Activated CD4-positive, alpha-beta T cell treated with anti-CD3 and anti-CD28 coated beads, Interleukin-2, Interleukin-4, amounts not matched to agents 100 ng/mL and 50 ng/mL, durations not matched to agents 16 hours and 8 hours (primary cell): Measurements from ENCODE around the gene DYNLT3.

ENCODE experiments used
- DNase-seq: peaks from one replicate; pipeline ENCODE4 v3.0.0-alpha.2; 2020; ENCODE audit warnings: low spot score

The DYNLT3 gene

DNA sequence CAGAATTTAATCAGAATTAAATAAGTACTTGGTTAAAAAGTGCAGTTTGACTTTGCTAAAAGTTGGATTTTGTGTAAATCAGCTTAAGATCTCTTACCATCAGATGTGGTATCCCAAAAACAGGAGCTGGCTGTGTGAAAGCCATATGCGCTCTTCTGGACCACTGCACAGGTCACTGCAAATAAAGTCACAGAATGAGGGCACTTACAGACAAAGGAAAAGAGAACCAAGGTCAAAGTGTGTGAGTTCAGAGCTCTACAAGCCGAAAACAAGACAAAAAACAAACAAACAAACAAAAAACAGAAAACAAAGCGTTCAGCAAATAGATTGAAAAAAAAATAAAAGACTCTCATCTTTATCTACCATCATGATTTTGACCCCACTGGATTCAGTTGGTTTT, 6.4 kb downstream of the DYNLT3 start:
- DNase-seq, result no peak

DNA sequence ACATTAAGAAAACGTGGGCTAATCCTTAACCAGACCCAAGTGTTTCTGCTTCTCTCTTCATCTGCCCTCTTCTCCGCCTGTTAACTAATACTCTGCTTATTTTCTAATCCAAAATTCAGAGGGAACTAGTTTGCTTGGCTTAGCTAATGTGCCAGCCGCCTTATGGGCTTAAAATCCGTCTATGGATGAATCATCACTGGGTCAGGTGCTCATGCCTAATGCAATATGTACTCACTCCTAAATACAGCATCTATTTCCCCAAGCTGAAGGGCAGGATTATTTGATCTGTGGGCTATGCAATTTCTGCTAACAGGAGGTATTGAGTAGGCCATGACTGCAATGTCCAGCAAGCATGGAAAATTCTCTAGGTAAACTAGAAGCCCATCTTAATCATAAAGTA, 12.4 kb downstream of the DYNLT3 start:
- no peak for DNase-seq

DNA sequence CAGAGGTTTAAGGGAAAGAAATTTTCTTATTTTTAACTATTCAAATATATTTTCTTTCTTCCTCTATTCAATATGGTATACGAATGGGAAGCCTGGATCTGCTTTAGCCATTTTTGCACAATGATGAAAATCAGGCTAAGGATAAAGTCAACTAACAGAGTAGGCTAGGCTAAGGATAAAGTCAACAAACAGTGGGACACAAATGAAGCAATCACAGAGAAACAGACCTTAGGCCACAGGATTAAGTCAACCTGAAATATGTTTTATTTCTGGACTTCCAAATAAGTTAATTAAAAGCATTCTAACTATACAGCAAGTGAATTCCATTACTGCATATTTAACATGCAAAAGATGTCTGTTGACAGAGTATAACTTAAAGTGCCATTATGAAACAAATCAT, 17.0 kb downstream of the DYNLT3 start:
- no peak for DNase-seq

DNA sequence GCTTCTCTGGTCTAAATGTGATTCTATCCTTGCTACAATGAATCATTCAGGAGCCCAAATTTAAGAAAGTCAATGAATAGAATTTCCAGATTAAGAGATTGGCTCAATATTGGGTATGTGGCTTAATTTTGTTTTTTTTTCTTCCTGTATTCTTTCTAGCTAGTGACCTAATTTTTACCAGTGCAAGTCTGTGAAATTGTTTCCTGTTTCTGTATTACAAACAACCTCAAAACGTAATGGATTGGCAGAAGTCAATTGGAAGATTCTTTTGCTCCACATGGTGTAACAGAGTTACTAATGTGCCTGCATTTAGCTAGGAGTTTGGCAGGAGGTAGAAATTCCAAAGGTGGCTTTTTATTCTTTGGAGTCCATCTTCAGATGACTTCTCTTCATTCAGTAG, 17.6 kb downstream of the DYNLT3 start:
- DNase-seq, result no peak

DNA sequence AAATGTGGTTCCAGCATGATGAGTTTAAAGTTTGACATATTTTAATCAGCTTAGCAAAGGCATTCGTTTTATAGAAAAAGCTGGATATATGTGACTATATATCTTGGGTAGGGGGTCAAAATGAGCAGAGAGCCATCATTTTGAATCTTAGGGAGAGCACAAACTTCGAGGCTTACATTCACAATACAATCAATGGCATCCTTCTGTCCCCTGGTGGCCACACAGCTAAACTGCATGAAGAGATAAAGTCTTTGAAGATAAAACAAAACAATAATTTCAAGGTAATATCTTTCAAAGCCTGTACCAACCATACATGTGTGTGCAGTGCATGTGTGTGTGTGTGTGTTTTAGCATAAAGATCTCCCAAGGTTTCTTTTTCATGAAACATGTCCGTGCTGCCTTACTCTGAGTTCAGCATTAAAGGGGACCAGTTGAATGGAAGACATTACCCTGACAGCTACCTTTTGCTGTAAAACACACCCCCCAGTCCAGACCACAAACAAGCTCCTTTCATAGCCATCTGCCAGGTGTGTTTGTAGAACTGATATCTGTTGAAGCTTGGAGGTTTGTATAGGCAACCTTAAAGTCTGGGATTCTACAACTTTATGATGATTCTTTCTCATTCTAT, 22.0 kb downstream of the DYNLT3 start:
- peak; percentile 54 for DNase-seq

DNA sequence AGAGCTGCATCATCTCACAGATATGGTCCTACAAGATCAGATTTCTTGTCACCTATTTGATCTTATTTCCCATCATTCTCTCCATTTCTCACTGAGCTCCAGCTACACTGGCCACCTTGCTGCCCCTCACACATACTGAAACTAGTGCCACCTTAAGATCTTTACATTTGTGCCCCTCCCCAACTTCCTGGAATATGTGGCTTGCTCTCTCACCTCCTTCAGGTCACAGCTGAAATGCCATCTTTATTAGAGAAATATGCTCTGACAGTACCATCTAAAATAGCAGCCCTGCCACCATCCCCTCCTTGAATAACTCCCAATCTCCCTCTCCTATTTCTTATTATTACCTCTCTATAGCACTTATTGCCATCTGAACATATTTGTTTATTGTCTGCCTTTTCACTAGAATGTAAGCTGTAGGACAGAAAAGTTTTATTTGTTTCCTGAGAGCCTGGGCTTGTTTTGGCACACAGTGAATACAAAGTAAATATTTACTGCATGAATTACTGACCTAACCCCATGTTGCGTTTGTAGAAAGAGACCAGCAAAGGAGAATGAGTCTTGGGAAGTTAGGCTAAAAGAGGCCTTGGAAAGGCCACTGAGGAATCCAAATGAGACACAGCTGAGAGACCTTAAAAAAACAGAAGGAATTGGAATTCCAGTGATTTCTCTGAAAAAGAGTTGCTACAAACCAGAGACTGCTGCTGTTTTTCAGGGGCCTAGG, 22.7 kb downstream of the DYNLT3 start:
- no peak for DNase-seq

DNA sequence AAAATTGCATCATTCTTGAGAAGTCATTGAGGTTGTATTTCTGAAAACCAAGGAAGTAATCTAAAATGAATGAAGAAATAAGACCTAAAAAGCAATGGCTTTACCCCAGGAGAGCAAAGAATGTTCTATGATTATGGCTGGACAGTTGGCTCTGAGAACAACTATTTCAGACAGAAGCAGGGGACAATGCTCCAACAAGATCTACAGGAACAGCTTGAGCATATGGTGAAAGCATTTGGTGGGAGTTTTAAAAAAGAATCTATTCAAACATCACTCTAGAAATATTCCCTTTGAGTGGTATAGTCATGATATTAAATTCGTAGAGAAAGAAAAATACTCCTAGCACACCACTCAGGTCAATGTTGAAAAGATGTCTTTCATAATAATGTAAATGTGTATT, 26.7 kb downstream of the DYNLT3 start:
- DNase-seq, result no peak

DNA sequence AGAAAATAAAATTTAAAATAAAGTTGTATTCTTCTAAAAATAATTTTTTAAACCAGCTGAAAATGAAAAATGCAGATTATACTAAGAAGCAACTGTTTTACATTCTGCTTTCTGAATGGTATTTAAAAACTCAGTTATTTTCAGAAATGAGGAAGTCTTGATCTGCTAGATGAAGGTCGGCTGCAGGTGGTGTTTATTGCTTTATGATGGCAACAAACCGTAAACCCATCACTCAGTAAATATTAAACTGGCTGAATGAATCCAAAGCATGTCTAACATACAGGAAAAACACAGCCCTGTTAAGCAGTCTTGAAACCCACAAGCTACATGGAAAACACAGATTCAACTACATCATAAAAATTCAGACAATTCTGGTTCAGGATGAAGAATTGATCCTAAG, 29.3 kb downstream of the DYNLT3 start:
- no peak for DNase-seq

DNA sequence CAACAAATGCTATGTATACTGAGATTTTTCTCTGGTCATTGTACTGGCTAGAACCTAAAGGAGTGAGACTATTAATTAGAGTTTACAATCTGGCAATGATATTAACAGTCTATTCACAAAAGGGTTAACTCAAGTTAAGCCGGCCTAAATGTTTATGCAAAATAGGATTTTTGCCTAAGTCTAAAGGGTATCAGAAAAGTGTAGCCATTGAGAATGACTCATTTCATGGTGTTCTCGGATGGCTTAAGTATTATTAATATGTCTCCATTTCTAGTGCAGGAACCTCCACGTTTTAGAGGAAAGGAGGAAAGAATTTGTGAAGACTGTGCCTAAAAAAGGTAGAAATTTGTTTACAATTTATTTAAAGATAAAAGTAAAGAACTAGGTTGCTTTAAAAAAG, 29.8 kb downstream of the DYNLT3 start:
- no peak for DNase-seq

DNA sequence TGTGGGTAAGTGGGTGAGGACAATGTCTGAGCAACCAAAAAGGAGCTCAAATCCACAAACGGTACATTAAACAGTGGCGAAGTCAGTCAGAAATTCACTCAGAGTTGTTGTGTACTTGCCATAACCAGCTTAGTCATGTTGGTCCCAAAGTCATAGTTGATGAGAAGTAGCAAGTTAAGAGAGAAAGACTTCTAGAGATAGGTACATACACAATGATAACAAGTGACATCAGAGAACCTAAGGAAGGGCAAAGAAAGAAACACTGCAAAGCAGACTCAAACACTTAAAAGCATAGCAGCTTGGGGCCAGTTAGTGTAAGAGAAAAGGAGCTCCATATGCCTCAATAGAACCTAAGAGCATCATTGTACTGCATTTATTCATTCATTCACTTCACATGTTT, 30.2 kb downstream of the DYNLT3 start:
- no peak for DNase-seq

DNA sequence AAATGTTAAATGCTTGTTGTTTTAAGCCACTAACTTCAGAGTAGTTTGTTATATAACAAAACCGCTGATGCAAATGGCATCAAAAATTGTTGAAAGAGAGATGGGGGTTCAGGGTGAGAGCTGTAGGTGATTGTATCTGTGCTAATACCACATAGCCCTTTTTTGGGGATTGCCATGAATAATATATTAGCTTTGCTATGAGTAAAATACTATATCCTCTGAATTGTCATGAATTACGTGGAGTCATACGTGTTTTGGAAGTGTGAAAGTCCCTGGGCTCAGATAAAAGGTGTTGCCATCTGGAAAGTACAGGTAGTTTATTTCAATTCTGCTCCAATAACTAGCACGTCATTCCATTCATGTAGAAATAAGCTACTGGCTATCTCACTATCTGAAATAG, 30.6 kb downstream of the DYNLT3 start:
- DNase-seq, result no peak

DNA sequence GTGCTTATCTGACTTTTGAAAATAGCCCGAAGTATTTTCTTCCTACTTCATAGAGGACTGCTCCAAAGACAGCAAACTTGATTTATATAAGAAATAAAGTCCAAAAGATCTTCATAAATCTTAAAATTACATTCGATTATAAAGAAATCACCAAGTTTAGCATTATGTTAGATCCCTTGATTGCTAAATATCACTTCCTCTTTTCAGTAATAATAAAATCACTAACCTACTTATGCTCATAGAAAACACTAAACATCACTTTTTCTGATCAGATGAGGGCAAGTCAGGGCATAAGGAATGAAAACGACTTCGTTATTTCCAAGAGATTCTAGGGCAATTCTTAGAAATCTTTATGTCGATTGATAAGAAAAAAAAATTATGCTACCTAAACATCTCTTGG, 32.0 kb downstream of the DYNLT3 start:
- DNase-seq, result no peak

DNA sequence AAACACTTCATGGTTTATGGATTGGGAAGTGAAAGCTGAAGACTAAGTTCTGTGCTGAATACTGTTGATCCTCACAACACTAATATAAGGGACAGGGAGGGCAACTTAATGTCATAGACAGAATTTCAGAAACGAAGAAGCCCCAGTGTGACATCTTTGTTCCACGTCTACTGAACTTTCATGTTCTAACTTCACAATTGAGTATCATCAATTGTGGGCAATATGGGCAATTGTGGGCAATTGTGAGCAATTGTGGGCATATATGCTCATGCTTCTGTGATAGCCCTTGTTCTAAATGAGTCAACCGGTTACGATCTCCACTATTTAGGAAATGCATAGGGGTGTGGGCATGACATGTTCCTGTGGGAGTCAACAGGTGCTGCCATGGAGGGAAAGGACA, 33.8 kb downstream of the DYNLT3 start:
- DNase-seq, result no peak

DNA sequence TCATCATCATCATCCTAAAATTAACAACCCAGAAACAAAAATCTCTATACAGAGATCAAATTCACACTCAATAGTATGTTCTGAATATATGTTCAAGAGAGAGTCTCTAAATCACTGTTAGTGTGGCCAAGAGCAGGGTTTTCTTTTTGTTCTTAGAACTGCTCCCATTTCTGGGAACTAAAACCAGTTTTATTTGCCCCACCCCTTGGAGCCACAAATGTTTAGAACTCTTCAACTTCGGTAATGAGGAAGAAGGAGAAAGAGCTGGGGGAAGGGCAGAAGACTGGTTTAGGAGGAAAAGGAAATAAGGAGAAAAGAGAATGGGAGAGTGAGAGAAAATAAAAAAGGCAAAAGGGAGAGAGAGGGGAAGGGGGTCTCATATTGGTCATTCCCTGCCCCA, 35.3 kb downstream of the DYNLT3 start:
- DNase-seq, result no peak

DNA sequence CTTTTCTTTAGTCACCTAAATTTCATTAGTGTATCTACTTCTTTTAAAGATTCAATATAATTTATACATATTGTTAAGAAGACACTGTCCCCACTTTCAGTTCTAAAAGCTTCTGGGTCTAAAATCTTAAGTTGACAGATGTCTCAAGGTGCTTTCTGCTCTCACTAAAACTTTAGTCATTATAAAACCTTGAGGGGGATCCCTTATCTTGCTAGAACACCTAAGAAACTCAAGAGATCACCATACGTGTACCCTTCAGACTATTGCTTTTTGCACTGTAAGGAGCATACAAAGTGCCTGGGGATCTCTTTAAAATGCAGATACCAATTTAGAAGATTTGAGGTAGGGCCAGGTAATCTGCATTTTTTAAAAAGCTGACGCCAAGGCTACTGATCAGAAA, 37.4 kb downstream of the DYNLT3 start:
- DNase-seq, result no peak

DNA sequence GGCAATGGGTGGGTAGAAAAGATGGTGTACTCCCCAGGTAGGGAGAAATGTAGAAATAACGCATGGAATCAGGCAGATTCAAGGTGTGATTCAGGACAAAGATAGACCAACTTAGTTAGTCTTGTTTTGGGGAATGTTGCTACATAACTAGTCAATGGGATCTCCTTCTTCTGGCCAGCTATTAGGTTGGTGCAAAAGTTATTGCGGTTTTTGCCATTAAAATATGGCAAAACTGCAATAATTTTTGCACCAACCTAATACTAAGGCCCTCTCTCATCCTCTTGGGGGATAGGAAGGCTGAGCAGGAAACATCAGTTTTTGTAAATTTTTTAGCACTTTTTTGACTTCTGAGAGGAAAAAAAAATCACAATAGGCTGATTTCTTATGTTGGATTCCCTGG, 44.3 kb downstream of the DYNLT3 start:
- DNase-seq, result no peak

DNA sequence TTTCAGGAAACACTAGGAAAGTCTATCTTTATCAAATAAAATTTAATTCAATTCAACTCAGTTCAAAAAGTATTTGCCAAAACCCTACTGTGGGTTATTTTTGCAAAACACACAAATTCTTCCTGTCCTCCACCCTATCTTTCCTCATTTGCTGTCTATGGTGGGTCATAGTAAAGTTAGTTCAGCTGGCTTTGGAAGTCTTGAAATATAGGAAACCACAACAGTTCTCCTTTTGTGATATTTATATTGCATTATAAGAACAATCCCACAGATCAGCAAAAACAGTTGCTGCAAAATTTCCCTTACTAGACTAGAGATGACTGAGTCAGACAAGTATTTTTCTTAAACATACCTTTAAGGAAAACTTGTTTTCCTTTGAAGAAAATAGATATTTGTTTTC, 45.3 kb downstream of the DYNLT3 start:
- DNase-seq, result no peak

DNA sequence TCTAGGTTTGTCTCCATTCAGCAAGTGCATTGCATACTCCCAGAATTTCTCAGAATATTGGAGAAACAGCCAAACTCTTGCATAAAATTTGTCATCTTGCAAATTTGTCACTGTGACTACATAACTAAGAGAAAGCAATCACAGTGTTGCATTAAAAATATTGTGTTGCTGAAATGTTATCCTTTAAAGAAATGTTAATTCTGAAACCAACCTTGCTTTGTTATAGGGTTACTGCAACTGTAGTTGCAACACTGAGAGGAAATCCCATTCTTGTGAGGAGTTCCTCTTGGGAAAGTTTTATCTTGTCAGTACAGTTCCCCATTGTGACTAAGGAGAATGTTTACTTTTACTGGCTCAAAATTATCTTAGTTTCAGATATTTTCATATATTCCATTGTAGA, 46.7 kb downstream of the DYNLT3 start:
- DNase-seq, result no peak

DNA sequence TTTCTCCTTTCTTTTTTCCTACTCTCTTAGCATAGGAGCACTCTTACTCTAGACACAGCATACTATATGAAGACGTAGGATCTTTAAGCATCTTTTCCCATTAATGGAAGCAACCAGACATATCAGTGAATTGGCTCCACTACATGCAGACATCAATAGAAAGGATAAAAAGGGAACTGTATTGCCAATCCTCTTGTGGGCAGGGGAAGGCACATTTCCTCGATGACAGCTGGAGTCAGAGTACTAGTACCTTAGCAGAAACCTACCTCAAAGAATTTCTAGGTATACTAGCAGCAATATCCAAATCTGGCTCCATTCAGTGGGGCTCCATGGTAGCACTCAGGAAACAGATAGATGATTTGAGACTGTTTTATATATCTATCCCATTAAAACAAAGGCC, 47.4 kb downstream of the DYNLT3 start:
- no peak for DNase-seq

DNA sequence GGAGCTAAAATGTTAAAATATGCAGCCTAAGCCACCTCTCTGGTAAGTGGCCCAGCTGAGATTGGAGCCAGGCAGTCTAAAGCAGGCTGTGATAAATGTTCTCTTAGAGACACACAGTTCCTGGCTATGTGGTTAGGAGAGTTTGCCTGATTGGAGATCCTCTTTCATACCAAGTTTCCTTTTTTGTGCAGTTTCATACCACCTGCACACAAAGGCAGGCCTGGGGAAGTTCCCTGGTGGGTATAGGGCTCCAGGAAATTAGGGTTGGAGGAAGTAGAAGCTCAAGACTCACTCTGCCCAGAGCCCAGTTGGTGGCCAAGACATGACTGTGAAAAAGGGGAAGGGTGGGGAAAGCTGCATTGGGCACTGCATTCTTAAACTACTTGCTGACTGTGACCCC, 50.6 kb downstream of the DYNLT3 start:
- DNase-seq, result no peak

DNA sequence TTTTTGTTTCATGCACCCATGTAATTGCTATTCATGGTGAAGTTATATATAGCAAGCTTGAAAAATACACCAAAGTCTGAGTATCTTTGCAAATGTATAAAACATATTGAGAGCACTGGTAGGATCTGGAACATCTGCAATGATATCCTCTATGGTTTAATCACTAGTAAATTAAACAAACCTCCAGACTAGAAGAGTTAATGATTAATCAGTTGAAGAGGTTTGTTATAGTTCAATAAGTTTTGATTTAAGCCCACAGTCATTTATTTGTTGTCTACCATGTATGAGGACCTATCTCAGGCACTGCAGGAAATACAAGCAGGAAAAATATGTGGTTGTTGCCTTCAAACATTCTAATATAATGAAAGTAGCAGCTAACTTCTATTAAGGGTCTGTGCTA, 51.1 kb downstream of the DYNLT3 start:
- DNase-seq, result no peak
